ENCODE measurements around the gene KLHL28. TPM values are rescaled to one million over a fixed set of nuclear protein-coding genes. Genes with fewer than 3 reads are reported as not detected.

Gene KLHL28, protein sequence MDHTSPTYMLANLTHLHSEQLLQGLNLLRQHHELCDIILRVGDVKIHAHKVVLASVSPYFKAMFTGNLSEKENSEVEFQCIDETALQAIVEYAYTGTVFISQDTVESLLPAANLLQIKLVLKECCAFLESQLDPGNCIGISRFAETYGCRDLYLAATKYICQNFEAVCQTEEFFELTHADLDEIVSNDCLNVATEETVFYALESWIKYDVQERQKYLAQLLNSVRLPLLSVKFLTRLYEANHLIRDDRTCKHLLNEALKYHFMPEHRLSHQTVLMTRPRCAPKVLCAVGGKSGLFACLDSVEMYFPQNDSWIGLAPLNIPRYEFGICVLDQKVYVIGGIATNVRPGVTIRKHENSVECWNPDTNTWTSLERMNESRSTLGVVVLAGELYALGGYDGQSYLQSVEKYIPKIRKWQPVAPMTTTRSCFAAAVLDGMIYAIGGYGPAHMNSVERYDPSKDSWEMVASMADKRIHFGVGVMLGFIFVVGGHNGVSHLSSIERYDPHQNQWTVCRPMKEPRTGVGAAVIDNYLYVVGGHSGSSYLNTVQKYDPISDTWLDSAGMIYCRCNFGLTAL
- 9.0 and 10.5 TPM in 2 replicates for total RNA-seq

GRCh38 chr14:44961554-44962333 lies at the start of gene KLHL28, which contains the start of gene TOGARAM1:
Gene KLHL28, minus strand, starts transcription at chr14:44961947. Its CDS starts 16,019 bp downstream, at chr14:44945928.
Gene TOGARAM1, plus strand, starts transcription at chr14:44962190. Its CDS starts 232 bp downstream, at chr14:44962422.

Other genes with a start within 250 kb of the KLHL28 start
- gene TOGARAM1, start 243 bp upstream of the KLHL28 start, total RNA-seq: 13.1 and 13.8 TPM in 2 replicates
- gene PRPF39, start 122.2 kb upstream of the KLHL28 start, total RNA-seq: 22.3 and 24.9 TPM in 2 replicates
- gene FKBP3, start 172.5 kb upstream of the KLHL28 start, total RNA-seq: 19.8 and 22.9 TPM in 2 replicates
- 2.7 and 3.1 TPM in 2 replicates for gene FANCM, start 174.0 kb upstream of the KLHL28 start, total RNA-seq

All from smooth muscle cell of bladder (primary cell).